RWPE2 (cell line): ENCODE measurements around the gene C1orf74.

Experiments
- ATAC-seq: fragments of 200-7000 bp; cut with Tn5 transposase; 3 replicates; pipeline ENCODE4 v1.9.1; 2021; ENCODE audit warnings: low read depth
- DNase-seq: peaks from one replicate; pipeline ENCODE4 v3.0.0-alpha.2; 2020; ENCODE audit warnings: low spot score
- H3K27ac ChIP-seq: fragments of 450-650 bp; 2 replicates; pipeline ENCODE4 v1.5.1; 2017; ENCODE audit warnings: mild to moderate bottlenecking; ENCODE audit not compliant: poor library complexity, severe bottlenecking
- H3K27me3 ChIP-seq: fragments of 250-450 bp; sonication (Bioruptor Pico); 2 replicates; pipeline ENCODE4 v1.5.1; 2021; ENCODE audit warnings: mild to moderate bottlenecking, moderate library complexity; ENCODE audit not compliant: insufficient read depth, poor library complexity, severe bottlenecking
- H3K36me3 ChIP-seq: fragments of 250-450 bp; sonication (Bioruptor Pico); 2 replicates; pipeline ENCODE4 v1.5.1; 2020; ENCODE audit warnings: low read depth, mild to moderate bottlenecking, moderate library complexity
- H3K4me1 ChIP-seq: fragments of 250-450 bp; sonication (Bioruptor Pico); 2 replicates; pipeline ENCODE4 v1.5.1; 2021; ENCODE audit warnings: mild to moderate bottlenecking, moderate library complexity; ENCODE audit not compliant: insufficient read depth, poor library complexity, severe bottlenecking
- H3K4me3 ChIP-seq: fragments of 250-450 bp; sonication (Bioruptor Pico); 2 replicates; pipeline ENCODE4 v1.5.1; 2021; ENCODE audit warnings: mild to moderate bottlenecking, moderate library complexity; ENCODE audit not compliant: severe bottlenecking
- H3K9me3 ChIP-seq: fragments of 250-450 bp; sonication (Bioruptor Pico); 2 replicates; pipeline ENCODE4 v1.5.1; 2021; ENCODE audit warnings: mild to moderate bottlenecking, moderate library complexity; ENCODE audit not compliant: severe bottlenecking
- TF ChIP-seq, protein P1 (sequence below): fragments of 450-650 bp; IDR thresholded peaks from one replicate; pipeline ENCODE4 v1.5.1; 2017; ENCODE audit warnings: mild to moderate bottlenecking, moderate library complexity; ENCODE audit not compliant: poor library complexity, severe bottlenecking

C1orf74 gene

DNA sequence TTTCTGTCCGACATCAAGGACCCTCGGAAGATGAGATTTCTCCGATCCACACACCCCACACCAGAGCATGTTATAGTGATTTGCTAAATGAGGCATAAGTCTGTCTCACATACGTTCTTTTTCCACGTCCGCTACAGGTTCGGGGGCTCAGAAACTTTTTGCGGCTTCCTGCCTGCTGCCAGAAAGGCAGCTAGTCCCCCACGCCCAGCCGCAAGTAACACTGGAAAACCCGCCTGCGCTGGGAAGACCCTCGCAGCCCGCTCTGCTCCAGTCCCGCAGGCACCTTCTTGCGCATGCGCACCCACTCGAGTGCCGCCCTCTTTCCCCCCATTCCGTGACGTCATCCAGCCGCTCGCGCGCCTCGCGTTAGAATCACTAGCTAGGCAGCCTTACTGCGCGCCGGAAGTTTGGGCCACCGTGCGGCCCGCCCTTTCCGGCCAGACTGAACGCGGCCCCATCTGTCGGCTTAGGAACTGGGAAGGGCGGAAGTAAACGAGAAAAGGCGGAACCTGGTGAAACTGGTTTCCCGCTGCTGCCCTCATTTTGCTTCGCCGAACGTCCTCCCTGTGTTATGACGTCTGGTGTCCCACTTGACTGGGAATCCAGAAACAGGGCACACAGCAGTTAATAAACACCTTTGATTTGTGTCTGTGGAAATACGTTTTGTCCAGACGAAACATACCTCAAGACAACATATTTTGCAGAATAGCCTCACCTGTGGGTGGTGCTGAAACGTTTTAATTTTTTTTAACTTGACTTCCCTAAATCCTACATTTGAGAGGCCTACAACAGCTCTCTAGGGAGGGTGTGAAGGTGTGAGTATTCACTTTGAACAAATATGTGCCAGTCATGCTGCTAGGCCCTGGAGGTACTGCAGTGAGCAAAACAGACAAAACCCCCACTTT, at the start of gene C1orf74:
TSS of gene C1orf74 (minus strand) at position 295 of the 905 bp plus-strand sequence. CDS start 925 bp downstream, outside the sequence.
- DNase-seq: peak; percentile 88
- Histone ChIP-seq H3K9me3 (no peaks in the 10 kb centered on the region), H3K4me3 (peak within 1 kb of the TSS; percentile 54), H3K27me3 (no peaks in the 10 kb centered on the region), H3K27ac (peak within 1 kb of the TSS; percentile 67), H3K4me1 (no peaks in the 10 kb centered on the region), H3K36me3 (peaks cover 42% of the 10 kb centered on the region)
- peak; percentile 96 for ATAC-seq
- TF ChIP-seq, protein P1, sequence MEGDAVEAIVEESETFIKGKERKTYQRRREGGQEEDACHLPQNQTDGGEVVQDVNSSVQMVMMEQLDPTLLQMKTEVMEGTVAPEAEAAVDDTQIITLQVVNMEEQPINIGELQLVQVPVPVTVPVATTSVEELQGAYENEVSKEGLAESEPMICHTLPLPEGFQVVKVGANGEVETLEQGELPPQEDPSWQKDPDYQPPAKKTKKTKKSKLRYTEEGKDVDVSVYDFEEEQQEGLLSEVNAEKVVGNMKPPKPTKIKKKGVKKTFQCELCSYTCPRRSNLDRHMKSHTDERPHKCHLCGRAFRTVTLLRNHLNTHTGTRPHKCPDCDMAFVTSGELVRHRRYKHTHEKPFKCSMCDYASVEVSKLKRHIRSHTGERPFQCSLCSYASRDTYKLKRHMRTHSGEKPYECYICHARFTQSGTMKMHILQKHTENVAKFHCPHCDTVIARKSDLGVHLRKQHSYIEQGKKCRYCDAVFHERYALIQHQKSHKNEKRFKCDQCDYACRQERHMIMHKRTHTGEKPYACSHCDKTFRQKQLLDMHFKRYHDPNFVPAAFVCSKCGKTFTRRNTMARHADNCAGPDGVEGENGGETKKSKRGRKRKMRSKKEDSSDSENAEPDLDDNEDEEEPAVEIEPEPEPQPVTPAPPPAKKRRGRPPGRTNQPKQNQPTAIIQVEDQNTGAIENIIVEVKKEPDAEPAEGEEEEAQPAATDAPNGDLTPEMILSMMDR: no peak

GRCh38 chr1:209831615-209832014, 47.3 kb upstream of the C1orf74 start:
- Histone ChIP-seq H3K4me1 (peaks cover 5% of the 10 kb centered on the region), H3K36me3 (peaks cover 27% of the 10 kb centered on the region), H3K4me3 (no peak overlapping the region), H3K27ac (no peak overlapping the region), H3K9me3 (no peaks in the 10 kb centered on the region), H3K27me3 (no peaks in the 10 kb centered on the region)
- no peak for ATAC-seq
- DNase-seq: no peak
- TF ChIP-seq, protein P1: no peak

DNA sequence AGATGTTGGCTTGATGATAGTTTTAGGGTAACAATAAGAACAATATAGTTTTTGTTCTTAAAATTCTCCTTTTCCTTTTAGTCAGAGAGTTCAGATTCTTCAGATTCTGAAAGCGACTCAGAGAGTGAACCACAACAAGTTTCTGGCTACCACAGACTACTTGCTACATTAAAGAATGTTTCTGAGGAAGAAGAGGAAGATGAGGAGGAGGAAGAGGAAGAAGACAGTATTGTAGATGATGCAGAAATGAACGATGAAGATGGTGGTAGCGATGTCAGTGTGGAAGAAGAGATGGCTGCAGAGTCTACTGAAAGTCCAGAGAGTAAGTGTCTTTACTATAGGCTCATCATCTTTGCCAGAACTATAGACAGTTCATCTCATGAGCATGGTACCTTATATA, 46.4 kb upstream of the C1orf74 start:
- Histone ChIP-seq H3K4me1 (peaks cover 14% of the 10 kb centered on the region), H3K27me3 (no peaks in the 10 kb centered on the region), H3K4me3 (no peak overlapping the region), H3K36me3 (peaks cover 23% of the 10 kb centered on the region), H3K27ac (no peak overlapping the region), H3K9me3 (no peaks in the 10 kb centered on the region)
- DNase-seq (no peak), ATAC-seq (no peak)
- TF ChIP-seq, protein P1: no peak

DNA sequence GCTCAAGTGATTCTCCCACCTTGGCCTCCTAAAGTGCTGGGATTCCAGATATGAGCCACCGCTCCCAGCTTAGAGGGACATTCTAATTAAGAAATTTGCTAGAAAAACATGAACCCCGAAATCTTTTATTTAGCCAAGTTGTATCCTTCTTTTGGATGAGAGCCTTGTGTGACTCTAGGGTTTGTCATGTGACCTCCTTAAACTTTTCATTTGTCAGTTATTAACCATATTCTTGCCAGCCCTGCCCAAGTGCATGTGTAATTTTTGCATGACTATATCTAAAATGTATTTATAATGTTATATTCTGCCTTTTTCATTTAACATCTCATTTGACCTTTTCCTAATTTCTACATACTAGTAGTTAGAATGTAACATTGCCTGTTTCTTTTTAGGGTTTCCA, 45.4 kb upstream of the C1orf74 start:
- DNase-seq (no peak), ATAC-seq (no peak)
- H3K27ac ChIP-seq: no peak overlapping the region
- H3K4me1 ChIP-seq: peaks cover 22% of the 10 kb centered on the region
- no peak overlapping the region for H3K4me3 ChIP-seq
- TF ChIP-seq, protein P1: no peak
- H3K27me3 ChIP-seq: no peaks in the 10 kb centered on the region
- H3K9me3 ChIP-seq: no peaks in the 10 kb centered on the region
- H3K36me3 ChIP-seq: peaks cover 21% of the 10 kb centered on the region
